Thyroid gland (tissue), 4 donors: ENCODE data around the gene ATP6AP1. TPM values are rescaled to one million over a fixed set of nuclear protein-coding genes. Genes with fewer than 3 reads are reported as not detected.

Source experiments
- DNase-seq, 2 donors: peaks; one replicate each; pipeline ENCODE4 v3.0.0-alpha.2; 2019
- H3K27ac ChIP-seq, 3 donors: fragments of 200-600 bp; sonication (generic); 1 replicate in 2 of 3; 2 replicates in 1 of 3; pipeline ENCODE4 v1.5.1; 2016 to 2019; ENCODE audit warnings: mild to moderate bottlenecking in 1 of 3, moderate library complexity in 1 of 3
- H3K27me3 ChIP-seq: fragments of 200-600 bp; sonication (generic); one replicate; pipeline ENCODE4 v1.5.1; 2019
- H3K36me3 ChIP-seq, 2 donors: fragments of 200-600 bp; sonication (generic); one replicate each; pipeline ENCODE4 v1.5.1; 2016 to 2019
- H3K4me1 ChIP-seq, 2 donors: fragments of 200-600 bp; sonication (generic); one replicate each; pipeline ENCODE4 v1.5.1; 2017 to 2019
- H3K4me3 ChIP-seq, 3 donors: fragments of 200-600 bp; sonication (generic); replicated peaks in 1 of 3; 1 replicate in 2 of 3; 2 replicates in 1 of 3; pipeline ENCODE4 v1.5.1; 2016; ENCODE audit warnings: mild to moderate bottlenecking in 1 of 3
- H3K9me3 ChIP-seq: fragments of 200-600 bp; sonication (generic); one replicate; pipeline ENCODE4 v1.5.1; 2017
- POLR2A ChIP-seq, 2 donors: fragments of 450-650 bp; IDR thresholded peaks; one replicate each; pipeline ENCODE4 v1.6.1; 2017; ENCODE audit warnings: antibody characterized with exemption in 2 of 2, mild to moderate bottlenecking in 2 of 2, moderate library complexity in 1 of 2
- WGBS, 2 donors: methylation state at CpG; one replicate each; pipeline ENCODE4 v1.1.5; 2017; 5-methylcytosine and 5-hydroxymethylcytosine counted together
- intact Hi-C: fragments of 100-400 bp; cut with DNase I; formaldehyde crosslinking; loops from one replicate; pipeline ENCODE4 v1.15.1; 2023
- total RNA-seq, 4 donors: library from RNA; depleted of rRNA; stranded (reverse); fragments of >200 nt; gene quantifications; one replicate each; pipeline ENCODE4 v1.2.3, GENCODE V29; 2016
- TF ChIP-seq, protein P1 (sequence below), 6 experiments: fragments of 200-600 bp in 3 of 6; fragments of 450-650 bp in 3 of 6; sonication (generic) in 3 of 6; IDR thresholded peaks; one replicate each; pipeline ENCODE4 v1.5.1; 2016 to 2019; ENCODE audit warnings: antibody characterized with exemption in 6 of 6, mild to moderate bottlenecking in 2 of 6, inconsistent platforms in 1 of 6, moderate library complexity in 1 of 6

The ATP6AP1 gene, protein sequence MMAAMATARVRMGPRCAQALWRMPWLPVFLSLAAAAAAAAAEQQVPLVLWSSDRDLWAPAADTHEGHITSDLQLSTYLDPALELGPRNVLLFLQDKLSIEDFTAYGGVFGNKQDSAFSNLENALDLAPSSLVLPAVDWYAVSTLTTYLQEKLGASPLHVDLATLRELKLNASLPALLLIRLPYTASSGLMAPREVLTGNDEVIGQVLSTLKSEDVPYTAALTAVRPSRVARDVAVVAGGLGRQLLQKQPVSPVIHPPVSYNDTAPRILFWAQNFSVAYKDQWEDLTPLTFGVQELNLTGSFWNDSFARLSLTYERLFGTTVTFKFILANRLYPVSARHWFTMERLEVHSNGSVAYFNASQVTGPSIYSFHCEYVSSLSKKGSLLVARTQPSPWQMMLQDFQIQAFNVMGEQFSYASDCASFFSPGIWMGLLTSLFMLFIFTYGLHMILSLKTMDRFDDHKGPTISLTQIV
- 100 to 1,000 TPM in 1 of 4 donors, 10 to 100 TPM in 3; 69.0 to 172 (median 84.4) TPM for total RNA-seq

DNA sequence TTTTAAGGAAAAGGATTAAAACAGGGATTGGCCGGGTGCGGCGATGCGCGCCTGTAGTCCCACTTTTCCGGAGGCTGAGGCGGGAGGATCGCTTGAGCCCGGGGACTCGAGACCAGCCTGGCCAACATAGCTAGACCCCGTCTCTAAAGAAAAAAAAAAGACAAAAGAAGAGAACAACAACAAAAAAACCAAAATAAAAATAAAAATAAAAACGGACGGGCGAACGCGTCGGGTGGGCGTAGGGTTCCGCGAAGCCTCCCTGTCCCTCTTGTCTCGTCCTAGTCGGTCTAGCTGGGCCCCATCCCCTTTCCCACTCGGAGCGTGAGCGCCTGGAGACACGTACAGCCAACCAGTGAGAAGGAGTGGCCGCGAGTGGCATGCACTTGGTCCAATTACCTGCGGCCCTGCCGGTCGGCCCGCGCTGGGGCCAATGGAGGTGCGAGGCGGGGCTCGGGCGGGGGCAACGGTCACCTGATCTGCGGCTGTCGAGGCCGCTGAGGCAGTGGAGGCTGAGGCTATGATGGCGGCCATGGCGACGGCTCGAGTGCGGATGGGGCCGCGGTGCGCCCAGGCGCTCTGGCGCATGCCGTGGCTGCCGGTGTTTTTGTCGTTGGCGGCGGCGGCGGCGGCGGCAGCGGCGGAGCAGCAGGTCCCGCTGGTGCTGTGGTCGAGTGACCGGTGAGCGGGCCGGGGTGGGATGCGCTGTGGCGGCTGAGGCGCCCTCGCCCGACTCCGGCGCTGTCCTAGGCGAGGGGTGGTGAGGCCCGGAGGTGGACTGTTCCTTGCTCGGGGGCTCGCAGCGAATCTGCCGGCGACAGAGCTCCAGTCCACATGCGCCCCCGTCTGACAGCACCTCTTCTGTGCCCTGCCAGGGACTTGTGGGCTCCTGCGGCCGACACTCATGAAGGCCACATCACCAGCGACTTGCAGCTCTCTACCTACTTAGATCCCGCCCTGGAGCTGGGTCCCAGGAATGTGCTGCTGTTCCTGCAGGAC is at the start of gene ATP6AP1:
TSS of gene ATP6AP1 (plus strand) at position 502 of the 996 bp plus-strand sequence. CDS start at position 518, 16 bp downstream.
- DNase-seq: peak; percentile 92 to 93

DNA sequence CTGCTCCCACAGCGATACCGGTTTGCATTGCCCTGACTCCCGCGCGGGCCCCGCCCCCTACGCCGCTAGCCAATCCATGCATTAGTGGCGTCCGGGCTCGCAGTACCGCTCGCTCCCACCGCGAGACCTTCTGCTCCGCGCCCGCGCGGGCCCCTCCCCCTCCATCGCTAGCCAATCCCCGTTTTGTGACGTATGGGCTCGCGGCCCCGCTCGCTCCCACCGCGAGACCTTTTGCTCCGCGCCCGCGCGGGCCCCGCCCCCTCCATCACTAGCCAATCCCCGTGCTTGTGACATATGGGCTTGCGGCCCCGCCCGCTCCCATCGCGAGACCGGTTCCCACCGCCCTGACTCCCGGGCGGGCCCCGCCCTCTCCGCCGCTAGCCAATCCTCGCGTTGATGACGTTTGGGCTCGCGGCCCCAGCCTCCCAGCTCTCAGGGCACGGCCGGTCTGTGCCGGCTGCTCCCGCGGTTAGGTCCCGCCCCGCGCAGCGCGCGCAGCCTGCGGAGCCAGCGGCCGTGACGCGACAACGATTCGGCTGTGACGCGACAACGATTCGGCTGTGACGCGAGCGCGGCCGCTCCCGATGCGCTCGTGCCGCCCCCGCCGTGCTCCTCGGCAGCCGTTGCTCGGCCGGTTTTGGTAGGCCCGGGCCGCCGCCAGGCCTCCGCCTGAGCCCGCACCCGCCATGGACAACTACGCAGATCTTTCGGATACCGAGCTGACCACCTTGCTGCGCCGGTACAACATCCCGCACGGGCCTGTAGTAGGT is 49.5 kb upstream of the ATP6AP1 start, which contains the start of gene EMD:
TSS of gene EMD (plus strand) at position 497 of the 770 bp plus-strand sequence. CDS start at position 687, 190 bp downstream.
- Histone ChIP-seq H3K27me3 (no peaks in the 10 kb centered on the region), H3K9me3 (no peaks in the 10 kb centered on the region), H3K4me1 (peaks cover 7 to 12% of the 10 kb centered on the region in 2 donors), H3K36me3 (no peaks in the 10 kb centered on the region), H3K27ac (peak within 1 kb of the TSS; percentile 96 to 97 (median 96)), H3K4me3 (peak within 1 kb of the TSS; percentile 58 to 70 (median 65))
- WGBS, 2 donors: 0% methylated on average over 1 of the region's 103 CpGs; no CpG with 5 or more reads in 1 of the 2 donors
- intact Hi-C loops: no loop called here
- DNase-seq: peak; percentile 98 to 99
- TF ChIP-seq, protein P1, sequence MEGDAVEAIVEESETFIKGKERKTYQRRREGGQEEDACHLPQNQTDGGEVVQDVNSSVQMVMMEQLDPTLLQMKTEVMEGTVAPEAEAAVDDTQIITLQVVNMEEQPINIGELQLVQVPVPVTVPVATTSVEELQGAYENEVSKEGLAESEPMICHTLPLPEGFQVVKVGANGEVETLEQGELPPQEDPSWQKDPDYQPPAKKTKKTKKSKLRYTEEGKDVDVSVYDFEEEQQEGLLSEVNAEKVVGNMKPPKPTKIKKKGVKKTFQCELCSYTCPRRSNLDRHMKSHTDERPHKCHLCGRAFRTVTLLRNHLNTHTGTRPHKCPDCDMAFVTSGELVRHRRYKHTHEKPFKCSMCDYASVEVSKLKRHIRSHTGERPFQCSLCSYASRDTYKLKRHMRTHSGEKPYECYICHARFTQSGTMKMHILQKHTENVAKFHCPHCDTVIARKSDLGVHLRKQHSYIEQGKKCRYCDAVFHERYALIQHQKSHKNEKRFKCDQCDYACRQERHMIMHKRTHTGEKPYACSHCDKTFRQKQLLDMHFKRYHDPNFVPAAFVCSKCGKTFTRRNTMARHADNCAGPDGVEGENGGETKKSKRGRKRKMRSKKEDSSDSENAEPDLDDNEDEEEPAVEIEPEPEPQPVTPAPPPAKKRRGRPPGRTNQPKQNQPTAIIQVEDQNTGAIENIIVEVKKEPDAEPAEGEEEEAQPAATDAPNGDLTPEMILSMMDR (IDR thresholded peaks at IDR 0.05): peak in 3 of 6 experiments; percentile 11 to 39 (median 16)
- TF ChIP-seq POLR2A (IDR thresholded peaks at IDR 0.05): peak; percentile 14 to 88

More for the DNA sequence above, at the start of gene ATP6AP1:
- H3K36me3 ChIP-seq: peaks cover 0 to 2% of the 10 kb centered on the region in 2 donors
- peaks cover 3% of the 10 kb centered on the region in 2 donors for H3K4me1 ChIP-seq
- 22 to 26% methylated on average over 30 to 31 of the region's 87 CpGs for WGBS, 2 donors
- peak within 1 kb of the TSS; percentile 55 to 74 (median 63) for H3K27ac ChIP-seq
- H3K9me3 ChIP-seq: no peaks in the 10 kb centered on the region
- H3K27me3 ChIP-seq: no peaks in the 10 kb centered on the region
- intact Hi-C loops: no loop called here
- peak within 1 kb of the TSS in 2 of 3 donors; percentile 33 to 52 for H3K4me3 ChIP-seq
- TF ChIP-seq, protein P1 (IDR thresholded peaks at IDR 0.05): no peak
- TF ChIP-seq POLR2A (IDR thresholded peaks at IDR 0.05): peak in 1 of 2 donors; percentile 82

- Histone ChIP-seq H3K4me3 (peak overlapping the region; percentile 58 to 70 (median 65)), H3K4me1 (peaks cover 5 to 10% of the 10 kb centered on the region in 2 donors), H3K36me3 (no peaks in the 10 kb centered on the region), H3K27me3 (no peaks in the 10 kb centered on the region), H3K27ac (peak overlapping the region; percentile 90 to 96 (median 95)), H3K9me3 (no peaks in the 10 kb centered on the region)
- DNase-seq: no peak
- intact Hi-C loops: no loop called here
- no peak for TF ChIP-seq POLR2A (IDR thresholded peaks at IDR 0.05)
- TF ChIP-seq, protein P1 (IDR thresholded peaks at IDR 0.05): no peak
- no CpG with 5 or more reads among the region's 38 CpGs for WGBS, 2 donors
These were observed 48.9 kb upstream of the ATP6AP1 start for GRCh38 chrX:154379569-154379951.

- Histone ChIP-seq H3K4me3 (peak overlapping the region; percentile 58 to 70 (median 65)), H3K4me1 (peaks cover 5 to 10% of the 10 kb centered on the region in 2 donors), H3K27ac (peak overlapping the region; percentile 90 to 96 (median 95)), H3K27me3 (no peaks in the 10 kb centered on the region), H3K36me3 (no peaks in the 10 kb centered on the region), H3K9me3 (no peaks in the 10 kb centered on the region)
- DNase-seq: peak; percentile 17 to 29
- intact Hi-C loops: loop anchor here (5.0 kb wide), 1 partner anchor 48 kb away; no protein-coding TSS in a partner anchor
- TF ChIP-seq, protein P1 (IDR thresholded peaks at IDR 0.05): no peak
- TF ChIP-seq POLR2A (IDR thresholded peaks at IDR 0.05): no peak
- WGBS, 2 donors: 16 to 40% methylated on average over 1 to 4 of the region's 13 CpGs
These were observed 48.3 kb upstream of the ATP6AP1 start for GRCh38 chrX:154380153-154380552.
